IPS-20b (cell line): ENCODE data around the gene KIF25.

Experiments
- H3K27ac ChIP-seq: one replicate; pipeline ENCODE4 v1.5.1; 2013; ENCODE audit warnings: low read length
- H3K27me3 ChIP-seq: 2 replicates; pipeline ENCODE4 v1.6.1; 2013; ENCODE audit warnings: mild to moderate bottlenecking, low read length, inconsistent platforms; ENCODE audit not compliant: insufficient read depth
- H3K36me3 ChIP-seq: 2 replicates; pipeline ENCODE4 v1.6.1; 2013; ENCODE audit warnings: low read depth, mild to moderate bottlenecking, inconsistent platforms, low read length, moderate library complexity; ENCODE audit not compliant: insufficient read depth
- H3K4me1 ChIP-seq: 2 replicates; pipeline ENCODE4 v1.6.1; 2013; ENCODE audit warnings: mild to moderate bottlenecking, control low read depth, inconsistent platforms, low read length, moderate library complexity; ENCODE audit not compliant: insufficient read depth
- H3K4me3 ChIP-seq: 2 replicates; pipeline ENCODE4 v1.5.1; 2013; ENCODE audit warnings: mild to moderate bottlenecking, low read length, inconsistent platforms
- H3K9ac ChIP-seq: 2 replicates; pipeline ENCODE4 v1.6.1; 2013; ENCODE audit warnings: low read depth, mild to moderate bottlenecking, inconsistent platforms, low read length, moderate library complexity
- H3K9me3 ChIP-seq: 2 replicates; pipeline ENCODE4 v1.6.1; 2013; ENCODE audit warnings: mild to moderate bottlenecking, low read depth, low read length, inconsistent platforms; ENCODE audit not compliant: insufficient read depth

KIF25 gene

DNA sequence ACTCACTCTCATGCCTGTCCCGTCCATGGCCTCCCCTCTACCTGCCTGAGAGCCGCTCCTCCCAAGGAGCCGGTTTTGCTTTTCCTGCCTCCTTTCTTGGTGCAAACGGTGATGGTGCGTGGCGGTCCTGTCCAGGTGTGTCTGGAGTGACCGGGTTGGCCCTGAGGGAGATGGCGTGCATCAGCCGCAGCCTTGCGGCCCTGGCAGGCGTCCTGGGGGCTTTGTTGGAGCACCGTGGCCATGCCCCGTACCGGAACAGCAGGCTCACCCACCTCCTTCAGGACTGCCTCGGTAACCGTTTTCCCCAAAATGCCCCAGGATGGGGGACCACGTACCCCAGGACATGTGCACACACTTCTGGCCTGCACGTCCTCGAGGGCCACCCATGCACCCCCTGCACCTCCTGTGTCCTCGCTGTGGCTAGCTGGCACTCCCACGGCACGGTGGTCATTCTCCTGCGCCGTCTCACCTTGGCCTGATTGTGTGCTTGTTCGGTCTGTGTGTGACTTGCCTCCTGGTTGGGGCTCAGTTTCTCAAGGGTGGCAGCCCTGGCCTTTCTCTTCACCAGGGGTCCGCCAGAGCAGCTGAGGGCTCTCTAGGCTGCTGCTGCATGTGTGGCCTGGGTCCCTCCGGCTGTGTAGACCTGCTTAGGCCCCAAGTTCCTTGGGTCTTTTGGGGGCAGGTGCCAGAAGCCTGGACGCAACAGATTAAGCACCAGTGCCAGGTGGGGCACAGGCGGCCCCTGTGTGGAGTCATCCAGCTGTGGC, 45.1 kb downstream of the KIF25 start:
- no peak overlapping the region for H3K9ac ChIP-seq
- no peaks in the 10 kb centered on the region for H3K4me1 ChIP-seq
- H3K27ac ChIP-seq: no peak overlapping the region
- peaks cover 35% of the 10 kb centered on the region for H3K9me3 ChIP-seq
- H3K27me3 ChIP-seq: no peaks in the 10 kb centered on the region
- H3K36me3 ChIP-seq: no peaks in the 10 kb centered on the region
- no peak overlapping the region for H3K4me3 ChIP-seq

GRCh38 chr6:168043193-168043847, 45.8 kb downstream of the KIF25 start:
- no peaks in the 10 kb centered on the region for H3K27me3 ChIP-seq

GRCh38 chr6:168043848-168044415, 46.5 kb downstream of the KIF25 start:
- Histone ChIP-seq H3K9ac (no peak overlapping the region), H3K4me3 (no peak overlapping the region), H3K27ac (no peak overlapping the region), H3K4me1 (no peaks in the 10 kb centered on the region), H3K36me3 (no peaks in the 10 kb centered on the region), H3K9me3 (peaks cover 25% of the 10 kb centered on the region), H3K27me3 (no peaks in the 10 kb centered on the region)

More at GRCh38 chr6:168043193-168043847, 45.8 kb downstream of the KIF25 start:
- Histone ChIP-seq H3K9me3 (peaks cover 31% of the 10 kb centered on the region), H3K4me3 (no peak overlapping the region), H3K9ac (no peak overlapping the region), H3K4me1 (no peaks in the 10 kb centered on the region), H3K27ac (no peak overlapping the region), H3K36me3 (no peaks in the 10 kb centered on the region)

DNA sequence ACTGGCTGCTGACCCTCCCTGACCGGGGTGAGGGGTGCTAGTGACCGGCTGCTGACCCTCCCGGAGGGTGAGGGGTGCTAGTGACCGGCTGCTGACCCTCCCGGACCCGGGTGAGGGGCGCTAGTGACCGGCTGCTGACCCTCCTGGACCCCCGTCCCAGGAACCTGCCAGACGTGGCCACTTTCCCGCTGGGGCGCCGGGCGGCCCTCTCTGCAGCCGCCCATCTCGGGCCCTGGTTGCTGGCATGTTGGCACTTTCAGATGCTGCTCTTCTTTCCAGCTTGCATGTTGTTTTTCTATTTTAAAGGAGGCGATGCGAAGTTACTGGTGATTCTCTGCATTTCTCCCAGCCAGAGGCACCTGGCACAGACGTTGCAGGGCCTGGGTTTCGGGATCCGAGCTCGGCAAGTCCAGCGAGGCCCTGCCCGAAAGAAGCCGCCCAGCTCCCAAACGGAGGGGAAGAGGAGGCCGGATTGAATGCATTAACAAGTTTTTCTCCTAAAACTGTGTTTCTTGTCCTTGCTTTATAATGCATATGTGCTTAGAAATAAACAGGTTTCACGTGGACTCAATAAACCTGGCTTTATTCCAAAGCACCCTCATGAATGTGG, 47.2 kb downstream of the KIF25 start:
- Histone ChIP-seq H3K4me1 (no peaks in the 10 kb centered on the region), H3K36me3 (no peaks in the 10 kb centered on the region), H3K9ac (no peak overlapping the region), H3K27me3 (no peaks in the 10 kb centered on the region), H3K9me3 (peaks cover 18% of the 10 kb centered on the region), H3K27ac (no peak overlapping the region), H3K4me3 (no peak overlapping the region)

DNA sequence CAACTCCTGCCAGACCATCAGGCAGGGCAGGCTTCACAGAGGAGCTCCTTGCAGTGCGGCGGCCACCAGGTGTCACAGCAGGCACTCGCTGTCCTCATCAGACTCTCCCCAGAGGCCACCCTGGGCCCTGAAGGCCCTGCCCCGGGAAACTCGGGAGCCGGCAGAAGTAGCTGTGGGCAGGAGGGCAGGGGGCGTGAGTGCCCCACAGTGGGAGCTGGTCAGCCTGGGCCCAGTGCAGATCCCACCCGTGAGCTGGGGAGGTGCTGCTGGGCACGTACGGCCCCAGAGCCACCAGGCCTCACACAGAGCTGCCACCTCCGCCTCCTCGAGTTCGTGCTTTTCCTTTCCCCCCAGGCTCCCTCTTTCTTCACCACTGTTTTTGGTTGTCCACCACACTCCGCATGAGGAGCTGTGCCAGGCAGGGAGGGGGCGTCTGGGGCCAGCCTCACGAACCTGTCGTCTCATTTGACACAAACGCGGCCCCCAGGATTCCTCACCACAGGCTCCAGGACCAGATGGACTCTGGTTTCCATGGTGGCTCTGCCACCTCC, 47.7 kb downstream of the KIF25 start:
- Histone ChIP-seq H3K36me3 (no peaks in the 10 kb centered on the region), H3K9ac (no peak overlapping the region), H3K27me3 (no peaks in the 10 kb centered on the region), H3K4me1 (no peaks in the 10 kb centered on the region), H3K4me3 (no peak overlapping the region), H3K9me3 (peaks cover 12% of the 10 kb centered on the region), H3K27ac (no peak overlapping the region)

GRCh38 chr6:168045706-168046620, 48.5 kb downstream of the KIF25 start:
- Histone ChIP-seq H3K36me3 (no peaks in the 10 kb centered on the region), H3K9ac (no peak overlapping the region), H3K4me1 (no peaks in the 10 kb centered on the region), H3K9me3 (peaks cover 4% of the 10 kb centered on the region; the same call in 1 of the 2 replicates), H3K27me3 (no peaks in the 10 kb centered on the region), H3K27ac (no peak overlapping the region), H3K4me3 (no peak overlapping the region)

- no peaks in the 10 kb centered on the region; the same call in 1 of the 2 replicates for H3K9me3 ChIP-seq
- no peak overlapping the region for H3K27ac ChIP-seq
- no peaks in the 10 kb centered on the region for H3K36me3 ChIP-seq
- H3K4me1 ChIP-seq: no peaks in the 10 kb centered on the region
- H3K9ac ChIP-seq: no peak overlapping the region
- no peaks in the 10 kb centered on the region for H3K27me3 ChIP-seq
- no peak overlapping the region for H3K4me3 ChIP-seq
Measured at GRCh38 chr6:168046696-168047095, 49.2 kb downstream of the KIF25 start.

DNA sequence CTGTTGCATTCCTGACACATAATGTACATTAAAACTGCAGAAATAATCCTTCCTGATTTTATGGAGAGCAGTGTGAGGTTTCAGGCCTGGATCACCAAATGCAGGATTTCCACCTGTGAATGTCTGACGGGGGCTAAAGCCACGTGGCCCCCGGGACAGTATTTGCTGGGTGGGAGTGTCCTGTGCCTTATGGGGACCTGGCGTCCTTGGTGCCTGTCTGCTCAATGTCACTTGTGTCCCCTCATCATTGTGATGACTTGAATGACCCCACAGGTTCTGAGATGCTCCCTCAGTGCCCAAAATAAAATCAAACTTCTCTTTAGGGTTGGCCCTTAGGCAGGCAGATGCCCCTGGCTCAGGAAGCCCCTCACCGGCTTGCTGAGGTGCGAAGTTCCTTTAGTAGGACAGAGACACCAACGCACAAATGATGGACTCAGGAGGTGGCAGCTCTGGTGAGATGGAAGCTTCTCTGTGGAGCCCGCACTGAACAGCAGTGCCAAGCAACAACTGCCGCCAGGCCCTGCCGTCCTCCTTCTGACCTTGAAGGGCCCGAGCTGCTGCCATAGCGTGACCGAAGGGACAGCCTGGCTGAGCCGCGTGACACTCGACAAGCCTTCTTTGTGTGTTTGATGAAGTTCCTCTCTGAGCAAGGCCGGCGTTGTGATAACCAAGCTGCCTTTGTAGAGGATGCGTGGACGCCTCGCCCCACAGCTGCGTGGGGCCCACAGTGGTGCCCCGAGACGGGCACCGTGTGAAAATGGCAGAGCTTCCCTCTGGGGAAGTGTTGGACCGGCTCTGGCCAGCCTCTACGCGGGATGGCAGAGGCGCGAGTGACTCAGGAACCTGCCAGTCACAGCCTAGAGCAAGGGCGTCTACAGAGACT, 50.6 kb downstream of the KIF25 start:
- Histone ChIP-seq H3K27ac (no peak overlapping the region), H3K36me3 (no peaks in the 10 kb centered on the region), H3K9me3 (no peaks in the 10 kb centered on the region), H3K27me3 (no peaks in the 10 kb centered on the region), H3K4me1 (no peaks in the 10 kb centered on the region), H3K4me3 (no peak overlapping the region), H3K9ac (no peak overlapping the region)

GRCh38 chr6:168048724-168049025, 51.2 kb downstream of the KIF25 start:
- H3K4me1 ChIP-seq: no peaks in the 10 kb centered on the region
- H3K4me3 ChIP-seq: no peak overlapping the region
- no peaks in the 10 kb centered on the region for H3K9me3 ChIP-seq
- no peaks in the 10 kb centered on the region for H3K27me3 ChIP-seq
- H3K36me3 ChIP-seq: no peaks in the 10 kb centered on the region
- no peak overlapping the region for H3K27ac ChIP-seq
- no peak overlapping the region for H3K9ac ChIP-seq

DNA sequence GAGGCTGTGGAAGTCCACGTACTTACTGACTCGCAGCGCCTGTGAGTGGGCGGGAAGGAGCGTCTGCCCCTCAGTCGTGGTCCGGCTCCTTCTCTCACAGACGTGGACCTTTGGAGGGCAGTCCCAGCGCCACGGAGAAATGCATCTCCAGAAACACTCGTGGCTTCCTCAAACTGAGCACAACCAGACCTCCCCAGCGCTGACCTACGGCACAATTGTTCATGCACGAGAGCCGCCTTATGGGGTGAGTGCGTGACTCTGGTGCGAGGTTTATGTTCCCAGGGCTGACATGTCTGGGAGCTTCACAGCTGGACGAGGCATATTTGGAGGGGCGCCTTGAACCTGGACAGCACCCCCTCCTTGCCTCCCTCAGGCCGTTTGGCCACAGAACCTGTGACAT, 51.8 kb downstream of the KIF25 start:
- H3K27me3 ChIP-seq: no peaks in the 10 kb centered on the region
- H3K36me3 ChIP-seq: no peaks in the 10 kb centered on the region
- H3K4me3 ChIP-seq: no peak overlapping the region
- H3K9me3 ChIP-seq: no peaks in the 10 kb centered on the region
- no peak overlapping the region for H3K9ac ChIP-seq
- no peak overlapping the region for H3K27ac ChIP-seq
- H3K4me1 ChIP-seq: no peaks in the 10 kb centered on the region
